ENCODE results near the gene TCF19.

DNA sequence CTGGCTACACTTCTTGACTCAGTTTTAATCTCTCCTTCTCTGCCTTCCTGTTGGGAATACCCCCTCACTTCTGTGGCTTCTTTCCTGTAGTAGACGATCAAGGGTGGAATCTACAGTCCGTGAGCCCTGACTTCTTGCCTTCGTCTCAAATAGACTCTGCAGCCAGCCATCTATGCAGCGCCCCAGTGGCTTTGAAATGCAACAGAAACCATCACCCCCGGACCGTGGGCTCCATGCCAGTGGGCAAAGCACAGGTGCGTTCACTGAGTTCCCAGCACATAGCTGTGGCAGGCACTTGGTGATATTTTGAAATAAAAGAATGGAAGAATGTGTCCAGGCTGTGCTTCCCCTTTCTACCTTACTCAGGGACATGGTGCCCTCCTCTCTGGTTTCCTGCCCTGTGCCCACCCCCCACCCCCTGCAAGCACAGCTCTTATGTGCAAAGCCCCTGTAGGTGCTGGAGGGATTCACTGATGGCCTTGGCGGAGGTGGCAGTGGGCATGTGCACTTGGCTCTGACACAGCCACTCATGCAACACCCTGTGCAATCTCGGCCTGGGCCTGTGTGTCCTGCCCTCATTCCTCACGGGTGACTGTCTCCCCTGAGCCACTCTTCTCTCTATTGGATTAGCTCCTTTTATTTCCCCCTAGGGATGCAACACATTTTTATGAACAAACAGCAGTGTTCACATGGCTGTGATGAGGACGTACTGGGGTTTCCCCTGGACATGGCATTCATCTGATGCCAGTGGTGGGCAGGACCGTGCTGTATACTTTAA, 32.6 kb upstream of the TCF19 start:
- TF ChIP-seq, protein P1, sequence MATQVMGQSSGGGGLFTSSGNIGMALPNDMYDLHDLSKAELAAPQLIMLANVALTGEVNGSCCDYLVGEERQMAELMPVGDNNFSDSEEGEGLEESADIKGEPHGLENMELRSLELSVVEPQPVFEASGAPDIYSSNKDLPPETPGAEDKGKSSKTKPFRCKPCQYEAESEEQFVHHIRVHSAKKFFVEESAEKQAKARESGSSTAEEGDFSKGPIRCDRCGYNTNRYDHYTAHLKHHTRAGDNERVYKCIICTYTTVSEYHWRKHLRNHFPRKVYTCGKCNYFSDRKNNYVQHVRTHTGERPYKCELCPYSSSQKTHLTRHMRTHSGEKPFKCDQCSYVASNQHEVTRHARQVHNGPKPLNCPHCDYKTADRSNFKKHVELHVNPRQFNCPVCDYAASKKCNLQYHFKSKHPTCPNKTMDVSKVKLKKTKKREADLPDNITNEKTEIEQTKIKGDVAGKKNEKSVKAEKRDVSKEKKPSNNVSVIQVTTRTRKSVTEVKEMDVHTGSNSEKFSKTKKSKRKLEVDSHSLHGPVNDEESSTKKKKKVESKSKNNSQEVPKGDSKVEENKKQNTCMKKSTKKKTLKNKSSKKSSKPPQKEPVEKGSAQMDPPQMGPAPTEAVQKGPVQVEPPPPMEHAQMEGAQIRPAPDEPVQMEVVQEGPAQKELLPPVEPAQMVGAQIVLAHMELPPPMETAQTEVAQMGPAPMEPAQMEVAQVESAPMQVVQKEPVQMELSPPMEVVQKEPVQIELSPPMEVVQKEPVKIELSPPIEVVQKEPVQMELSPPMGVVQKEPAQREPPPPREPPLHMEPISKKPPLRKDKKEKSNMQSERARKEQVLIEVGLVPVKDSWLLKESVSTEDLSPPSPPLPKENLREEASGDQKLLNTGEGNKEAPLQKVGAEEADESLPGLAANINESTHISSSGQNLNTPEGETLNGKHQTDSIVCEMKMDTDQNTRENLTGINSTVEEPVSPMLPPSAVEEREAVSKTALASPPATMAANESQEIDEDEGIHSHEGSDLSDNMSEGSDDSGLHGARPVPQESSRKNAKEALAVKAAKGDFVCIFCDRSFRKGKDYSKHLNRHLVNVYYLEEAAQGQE (IDR thresholded peaks at IDR 0.05; ENCODE audit: insufficient read depth in 1 of 2, low read depth in 2 of 2, low read length in 2 of 2): no peak
- no peak for TF ChIP-seq SIN3A (IDR thresholded peaks at IDR 0.05; ENCODE audit: borderline replicate concordance, insufficient read depth, low read length)
